Right lobe of liver (tissue), 6 donors: ENCODE data around the gene SYVN1. TPM values are rescaled to one million over a fixed set of nuclear protein-coding genes. Genes with fewer than 3 reads are reported as not detected.

Experiments
- ATAC-seq, 4 donors: fragments of 200-7000 bp; cut with Tn5 transposase; one replicate each; pipeline ENCODE4 v1.9.1; 2020; ENCODE audit warnings: mild to moderate bottlenecking in 4 of 4, moderate library complexity in 4 of 4
- DNase-seq, 3 donors: peaks; one replicate each; pipeline ENCODE4 v3.0.0-alpha.2; 2020
- H3K27ac ChIP-seq, 3 donors: fragments of 200-600 bp; one replicate each; pipeline ENCODE4 v1.8.0; 2022
- H3K27me3 ChIP-seq, 2 donors: fragments of 200-600 bp; one replicate each; pipeline ENCODE4 v1.8.0; 2022
- H3K36me3 ChIP-seq, 4 donors: fragments of 200-600 bp; sonication (generic) in 1 of 4; one replicate each; pipeline versions ENCODE4 v1.5.1 to v1.8.0; 2017 to 2022; ENCODE audit warnings: control low read depth in 1 of 4
- H3K4me1 ChIP-seq, 4 donors: fragments of 200-600 bp; sonication (generic) in 1 of 4; one replicate each; pipeline versions ENCODE4 v1.5.1 to v1.8.0; 2017 to 2022; ENCODE audit warnings: control low read depth in 1 of 4
- H3K4me3 ChIP-seq, 3 donors: fragments of 200-600 bp; one replicate each; pipeline ENCODE4 v1.8.0; 2022
- H3K9me3 ChIP-seq, 4 donors: fragments of 200-600 bp; sonication (generic) in 1 of 4; one replicate each; pipeline versions ENCODE4 v1.5.1 to v1.8.0; 2017 to 2022; ENCODE audit warnings: control low read depth in 1 of 4
- POLR2A ChIP-seq: fragments of 450-650 bp; IDR thresholded peaks from one replicate; pipeline ENCODE4 v1.6.1; 2017; ENCODE audit warnings: antibody characterized with exemption, mild to moderate bottlenecking
- WGBS: methylation state at CpG from one replicate; pipeline ENCODE4 v1.1.6; 2018; ENCODE audit warnings: low coverage, low lambda C conversion rate; ENCODE audit not compliant: insufficient coverage; ENCODE audit errors: missing lambda C conversion rate; 5-methylcytosine and 5-hydroxymethylcytosine counted together
- intact Hi-C, 2 donors: fragments of 100-400 bp; cut with DNase I; formaldehyde crosslinking; loops; one replicate each; pipeline versions ENCODE4 v1.11.2 to v1.14.1; 2022
- total RNA-seq, 6 experiments: library from RNA; depleted of rRNA in 2 of 6; stranded (reverse); fragments of >200 nt in 2 of 6; fragmentation: NEBNext Ultra II Directional in 3 of 6; extraction: Animal tissue kit (Norgen Biotek cat#: 25700) in 3 of 6; gene quantifications; one replicate each; pipeline versions ENCODE4 v1.1.0 to v1.2.4, GENCODE V29; 2016 to 2023
- TF ChIP-seq, protein P1 (sequence below), 4 donors: fragments of 200-600 bp in 3 of 4; fragments of 450-650 bp in 1 of 4; IDR thresholded peaks; one replicate each; pipeline versions ENCODE4 v1.5.1 to v1.8.0; 2016 to 2022; ENCODE audit warnings: antibody characterized with exemption in 4 of 4, mild to moderate bottlenecking in 2 of 4
- donor health status: DM: no; HTN: yes; CAD: no.
- donor health status: DM: no; HTN: no; CAD: no.
- donor health status: DM: no; HTN: no; CAD: no.
- donor health status: DM: no; HTN: yes; CAD: no.
- donor health status: DM: no; HTN: yes; CAD: no.

The SYVN1 gene
- total RNA-seq, 6 experiments from 2014 or later: 73.0 to 120 (median 109) TPM

DNA sequence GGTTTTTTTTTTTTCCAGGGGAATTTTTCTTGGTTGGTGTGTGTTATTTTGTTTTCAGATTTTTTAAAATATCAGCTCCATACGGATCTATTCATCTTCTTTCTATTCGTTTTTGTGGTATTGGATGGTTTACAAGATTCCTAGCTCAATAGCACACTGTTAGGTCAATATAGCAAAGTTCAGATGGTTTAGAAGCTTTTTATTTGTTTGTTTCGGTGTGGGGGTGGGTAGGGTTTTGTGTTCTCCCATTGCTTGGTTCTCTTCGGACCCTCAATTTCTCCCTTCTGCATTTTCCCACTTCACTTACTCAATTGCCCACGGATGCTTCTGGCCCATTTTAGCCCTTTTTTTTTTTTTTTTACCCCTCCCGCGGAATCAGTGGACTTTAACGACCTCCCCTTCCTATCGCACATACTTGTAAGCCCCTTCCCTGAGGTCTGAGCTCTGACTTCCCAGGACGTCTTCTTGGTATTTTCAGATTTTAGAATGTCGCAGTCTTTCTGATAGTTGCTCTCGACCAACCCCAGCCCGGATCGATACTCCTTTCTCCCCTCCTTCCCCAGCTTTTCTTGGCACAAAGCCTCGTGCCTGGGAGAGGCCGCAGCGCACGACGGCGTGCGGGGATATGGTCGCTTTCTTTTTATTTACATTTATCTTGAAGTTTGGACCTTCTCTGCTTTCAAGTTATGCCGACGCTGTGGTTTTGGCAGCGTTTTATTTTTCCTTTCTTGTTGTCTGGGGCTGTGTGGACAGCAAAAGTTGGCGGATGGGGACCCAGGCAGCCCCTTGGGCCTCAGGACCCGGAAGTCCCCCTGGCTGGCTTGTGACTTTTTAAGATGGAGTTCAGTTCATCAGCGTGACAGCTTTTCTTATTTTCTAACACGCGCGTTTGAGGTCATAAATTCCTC is 31.3 kb upstream of the SYVN1 start:
- DNase-seq: peak; percentile 43 to 81 (median 69)
- no peaks in the 10 kb centered on the region for H3K36me3 ChIP-seq
- H3K4me1 ChIP-seq: peaks cover 0 to 22% (median 6%) of the 10 kb centered on the region in 4 donors
- intact Hi-C loops: no loop called here
- peak; percentile 83 to 86 (median 84) for ATAC-seq
- H3K9me3 ChIP-seq: no peaks in the 10 kb centered on the region
- H3K27ac ChIP-seq: peak overlapping the region; percentile 83 to 97 (median 84)
- H3K27me3 ChIP-seq: no peaks in the 10 kb centered on the region
- 15% methylated on average over 31 of the region's 31 CpGs for WGBS
- H3K4me3 ChIP-seq: peak overlapping the region; percentile 15 to 54 (median 40)
- TF ChIP-seq, protein P1, sequence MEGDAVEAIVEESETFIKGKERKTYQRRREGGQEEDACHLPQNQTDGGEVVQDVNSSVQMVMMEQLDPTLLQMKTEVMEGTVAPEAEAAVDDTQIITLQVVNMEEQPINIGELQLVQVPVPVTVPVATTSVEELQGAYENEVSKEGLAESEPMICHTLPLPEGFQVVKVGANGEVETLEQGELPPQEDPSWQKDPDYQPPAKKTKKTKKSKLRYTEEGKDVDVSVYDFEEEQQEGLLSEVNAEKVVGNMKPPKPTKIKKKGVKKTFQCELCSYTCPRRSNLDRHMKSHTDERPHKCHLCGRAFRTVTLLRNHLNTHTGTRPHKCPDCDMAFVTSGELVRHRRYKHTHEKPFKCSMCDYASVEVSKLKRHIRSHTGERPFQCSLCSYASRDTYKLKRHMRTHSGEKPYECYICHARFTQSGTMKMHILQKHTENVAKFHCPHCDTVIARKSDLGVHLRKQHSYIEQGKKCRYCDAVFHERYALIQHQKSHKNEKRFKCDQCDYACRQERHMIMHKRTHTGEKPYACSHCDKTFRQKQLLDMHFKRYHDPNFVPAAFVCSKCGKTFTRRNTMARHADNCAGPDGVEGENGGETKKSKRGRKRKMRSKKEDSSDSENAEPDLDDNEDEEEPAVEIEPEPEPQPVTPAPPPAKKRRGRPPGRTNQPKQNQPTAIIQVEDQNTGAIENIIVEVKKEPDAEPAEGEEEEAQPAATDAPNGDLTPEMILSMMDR (IDR thresholded peaks at IDR 0.05): no peak
- TF ChIP-seq POLR2A: no peak

- no peaks in the 10 kb centered on the region for H3K36me3 ChIP-seq
- H3K9me3 ChIP-seq: no peaks in the 10 kb centered on the region
- WGBS: 10% methylated on average over 2 of the region's 2 CpGs
- intact Hi-C loops: no loop called here
- ATAC-seq (peak in 1 of 4 donors; percentile 2), DNase-seq (peak in 1 of 3 donors; percentile 19)
- H3K27ac ChIP-seq: no peak overlapping the region
- TF ChIP-seq POLR2A: no peak
- TF ChIP-seq, protein P1 (IDR thresholded peaks at IDR 0.05): no peak
- H3K4me3 ChIP-seq: no peak overlapping the region
- H3K4me1 ChIP-seq: peaks cover 0 to 22% (median 6%) of the 10 kb centered on the region in 4 donors
- H3K27me3 ChIP-seq: no peaks in the 10 kb centered on the region
Measured at GRCh38 chr11:65163684-65164083, 29.4 kb upstream of the SYVN1 start.

DNA sequence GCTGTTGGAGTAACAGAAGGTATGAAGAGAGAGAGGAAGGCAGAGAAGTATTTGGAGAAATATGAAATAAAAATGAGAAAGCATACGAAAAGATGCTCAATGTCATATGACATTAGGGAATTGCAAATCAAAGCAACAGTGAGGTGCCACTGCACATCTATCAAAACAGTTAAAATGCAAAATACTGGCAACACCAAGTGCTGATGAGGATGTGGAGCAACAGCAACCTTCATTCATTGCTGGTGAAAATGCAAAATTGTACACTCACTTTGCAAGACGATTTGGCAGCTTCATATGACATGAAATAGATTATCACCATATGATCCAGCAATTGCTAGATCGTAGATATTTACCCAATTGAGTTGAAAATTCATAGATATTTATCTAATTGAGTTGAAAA is 26.3 kb upstream of the SYVN1 start:
- no peak for ATAC-seq
- no peak for TF ChIP-seq POLR2A
- TF ChIP-seq, protein P1 (IDR thresholded peaks at IDR 0.05): no peak
- WGBS: 65% methylated on average over 3 of the region's 3 CpGs
- Histone ChIP-seq H3K36me3 (no peaks in the 10 kb centered on the region), H3K27ac (no peak overlapping the region), H3K4me3 (no peak overlapping the region), H3K4me1 (peaks cover 0 to 17% (median 4%) of the 10 kb centered on the region in 4 donors), H3K9me3 (no peaks in the 10 kb centered on the region), H3K27me3 (no peaks in the 10 kb centered on the region)
- intact Hi-C loops: no loop called here
- DNase-seq: no peak

- Histone ChIP-seq H3K27ac (no peak overlapping the region), H3K9me3 (no peaks in the 10 kb centered on the region), H3K4me1 (peaks cover 0 to 7% (median 3%) of the 10 kb centered on the region in 4 donors), H3K36me3 (no peaks in the 10 kb centered on the region), H3K4me3 (no peak overlapping the region), H3K27me3 (no peaks in the 10 kb centered on the region)
- intact Hi-C loops: no loop called here
- WGBS: 70% methylated on average over 5 of the region's 5 CpGs
- DNase-seq: no peak
- no peak for ATAC-seq
- TF ChIP-seq, protein P1 (IDR thresholded peaks at IDR 0.05): no peak
- TF ChIP-seq POLR2A: no peak
Measured at GRCh38 chr11:65159012-65159411, 24.7 kb upstream of the SYVN1 start.
